Esophagus squamous epithelium (tissue), 5 donors: ENCODE data around the gene THADA. TPM values are rescaled to one million over a fixed set of nuclear protein-coding genes. Genes with fewer than 3 reads are reported as not detected.
"Not testable (repeated sequence)": the region's sequence is repeated elsewhere in the genome, so short reads cannot be mapped to it uniquely, and the experiment has no call there.

ENCODE experiments used
- DNase-seq: peaks from one replicate; lab custom pipeline; 2025; lab: John Stamatoyannopoulos, UW
- H3K27ac ChIP-seq, 4 donors: fragments of 200-600 bp; sonication (generic); one replicate each; pipeline ENCODE4 v1.5.1; 2016 to 2019; ENCODE audit warnings: mild to moderate bottlenecking in 1 of 4
- H3K27me3 ChIP-seq, 4 donors: fragments of 200-600 bp; sonication (generic); 1 replicate in 3 of 4; 2 replicates in 1 of 4; pipeline versions ENCODE4 v1.5.1 to v1.6.0; 2017 to 2021; ENCODE audit warnings: antibody characterized with exemption in 1 of 4
- H3K36me3 ChIP-seq, 3 donors: fragments of 200-600 bp; sonication (generic); one replicate each; pipeline ENCODE4 v1.5.1; 2016 to 2019
- H3K4me1 ChIP-seq, 3 donors: fragments of 200-600 bp; sonication (generic); one replicate each; pipeline ENCODE4 v1.5.1; 2017 to 2019
- H3K4me3 ChIP-seq, 4 donors: fragments of 200-600 bp; sonication (generic); 1 replicate in 3 of 4; 2 replicates in 1 of 4; pipeline ENCODE4 v1.5.1; 2016 to 2019; ENCODE audit warnings: mild to moderate bottlenecking in 2 of 4, moderate library complexity in 1 of 4
- H3K9me3 ChIP-seq, 3 donors: fragments of 200-600 bp; sonication (generic); one replicate each; pipeline ENCODE4 v1.5.1; 2016 to 2019
- CTCF ChIP-seq, 6 experiments: fragments of 450-650 bp in 4 of 6; fragments of 200-600 bp in 2 of 6; sonication (generic) in 2 of 6; IDR thresholded peaks; one replicate each; pipeline ENCODE4 v1.5.1; 2016 to 2019; ENCODE audit warnings: antibody characterized with exemption in 6 of 6, mild to moderate bottlenecking in 4 of 6, moderate library complexity in 4 of 6
- POLR2A ChIP-seq, 4 donors: fragments of 450-650 bp; IDR thresholded peaks; one replicate each; pipeline ENCODE4 v1.6.1; 2017; ENCODE audit warnings: antibody characterized with exemption in 4 of 4, mild to moderate bottlenecking in 4 of 4, moderate library complexity in 3 of 4
- WGBS, 2 donors: methylation state at CpG; one replicate each; pipeline ENCODE4 v1.1.5; 2018; 5-methylcytosine and 5-hydroxymethylcytosine counted together
- intact Hi-C: fragments of 100-400 bp; cut with DNase I; formaldehyde crosslinking; loops from one replicate; pipeline ENCODE4 v1.15.0; 2022
- total RNA-seq, 4 donors: library from RNA; depleted of rRNA; stranded (reverse); fragments of >200 nt; gene quantifications; one replicate each; pipeline ENCODE4 v1.1.0, GENCODE V29; 2016
- donor health status: DM: yes; HTN: yes; CAD: no.

THADA gene
- total RNA-seq, 4 donors from 2014 or later: 14.0 to 32.2 (median 21.0) TPM

GRCh38 chr2:43551990-43552389, 43.8 kb downstream of the THADA start:
- WGBS, 2 donors: 88 to 93% methylated on average over 2 of the region's 2 CpGs
- Histone ChIP-seq H3K4me3 (no peak overlapping the region), H3K27me3 (no peaks in the 10 kb centered on the region), H3K27ac (no peak overlapping the region), H3K36me3 (peaks cover 0 to 89% (median 9%) of the 10 kb centered on the region in 3 donors), H3K9me3 (no peaks in the 10 kb centered on the region), H3K4me1 (no peaks in the 10 kb centered on the region)
- TF ChIP-seq CTCF (IDR thresholded peaks at IDR 0.05) (no peak), POLR2A (IDR thresholded peaks at IDR 0.05) (no peak)
- intact Hi-C loops: no loop called here
- DNase-seq: no peak

- 88% methylated on average over 13 of the region's 14 CpGs; no CpG with 5 or more reads in 1 of the 2 donors for WGBS, 2 donors
- H3K27ac ChIP-seq, H3K27me3 ChIP-seq, intact Hi-C loops, H3K9me3 ChIP-seq, DNase-seq, H3K4me1 ChIP-seq, H3K4me3 ChIP-seq: not testable (repeated sequence)
- peaks cover 0 to 54% (median 6%) of the 10 kb centered on the region in 3 donors for H3K36me3 ChIP-seq
Observed at GRCh38 chr2:43548381-43548780, 47.5 kb downstream of the THADA start.

GRCh38 chr2:43542285-43542933, 53.4 kb downstream of the THADA start:
- Histone ChIP-seq H3K27me3 (no peaks in the 10 kb centered on the region), H3K27ac (peak overlapping the region in 1 of 4 donors; percentile 80), H3K36me3 (peaks cover 0 to 11% (median 0%) of the 10 kb centered on the region in 3 donors), H3K4me1 (peaks cover 4 to 42% (median 24%) of the 10 kb centered on the region in 3 donors), H3K4me3 (no peak overlapping the region), H3K9me3 (no peaks in the 10 kb centered on the region)
- TF ChIP-seq CTCF (IDR thresholded peaks at IDR 0.05) (peak; percentile 46 to 77 (median 60)), POLR2A (IDR thresholded peaks at IDR 0.05) (no peak)
- intact Hi-C loops: no loop called here
- DNase-seq: no peak
- WGBS, 2 donors: 7 to 12% methylated on average over 3 of the region's 3 CpGs

- no peak for DNase-seq
- intact Hi-C loops: no loop called here
- Histone ChIP-seq H3K27me3 (no peaks in the 10 kb centered on the region), H3K4me1 (peaks cover 4 to 42% (median 24%) of the 10 kb centered on the region in 3 donors), H3K36me3 (peaks cover 0 to 11% (median 0%) of the 10 kb centered on the region in 3 donors), H3K9me3 (no peaks in the 10 kb centered on the region), H3K4me3 (no peak overlapping the region), H3K27ac (peak overlapping the region; percentile 35 to 80 (median 73))
- TF ChIP-seq POLR2A (IDR thresholded peaks at IDR 0.05): no peak
- TF ChIP-seq CTCF (IDR thresholded peaks at IDR 0.05): no peak
- 25 to 43% methylated on average over 6 of the region's 6 CpGs for WGBS, 2 donors
Observed at GRCh38 chr2:43541165-43541564, 54.7 kb downstream of the THADA start.

- H3K4me1 ChIP-seq: peaks cover 4 to 42% (median 24%) of the 10 kb centered on the region in 3 donors
Observed at GRCh38 chr2:43540021-43540779, 55.6 kb downstream of the THADA start.

More at GRCh38 chr2:43540021-43540779, 55.6 kb downstream of the THADA start:
- intact Hi-C loops: no loop called here
- H3K27me3 ChIP-seq: no peaks in the 10 kb centered on the region
- no peak for DNase-seq
- H3K4me3 ChIP-seq: no peak overlapping the region
- peaks cover 0 to 16% (median 0%) of the 10 kb centered on the region in 3 donors for H3K36me3 ChIP-seq
- TF ChIP-seq CTCF (IDR thresholded peaks at IDR 0.05): no peak
- 24 to 37% methylated on average over 4 of the region's 4 CpGs for WGBS, 2 donors
- peak overlapping the region in 3 of 4 donors; percentile 74 to 80 (median 74) for H3K27ac ChIP-seq
- no peaks in the 10 kb centered on the region for H3K9me3 ChIP-seq
